HG03045 (cell line): Measurements from ENCODE around the gene ADAM10.
"Not testable (repeated sequence)": the region's sequence is repeated elsewhere in the genome, so short reads cannot be mapped to it uniquely, and the experiment has no call there.

Source experiments
- ATAC-seq: cut with Tn5 transposase; IDR thresholded peaks from one replicate; pipeline ENCODE4 v1.9.1; 2021; ENCODE audit warnings: mild to moderate bottlenecking, moderate library complexity; ENCODE audit not compliant: unreplicated experiment

Gene ADAM10, protein sequence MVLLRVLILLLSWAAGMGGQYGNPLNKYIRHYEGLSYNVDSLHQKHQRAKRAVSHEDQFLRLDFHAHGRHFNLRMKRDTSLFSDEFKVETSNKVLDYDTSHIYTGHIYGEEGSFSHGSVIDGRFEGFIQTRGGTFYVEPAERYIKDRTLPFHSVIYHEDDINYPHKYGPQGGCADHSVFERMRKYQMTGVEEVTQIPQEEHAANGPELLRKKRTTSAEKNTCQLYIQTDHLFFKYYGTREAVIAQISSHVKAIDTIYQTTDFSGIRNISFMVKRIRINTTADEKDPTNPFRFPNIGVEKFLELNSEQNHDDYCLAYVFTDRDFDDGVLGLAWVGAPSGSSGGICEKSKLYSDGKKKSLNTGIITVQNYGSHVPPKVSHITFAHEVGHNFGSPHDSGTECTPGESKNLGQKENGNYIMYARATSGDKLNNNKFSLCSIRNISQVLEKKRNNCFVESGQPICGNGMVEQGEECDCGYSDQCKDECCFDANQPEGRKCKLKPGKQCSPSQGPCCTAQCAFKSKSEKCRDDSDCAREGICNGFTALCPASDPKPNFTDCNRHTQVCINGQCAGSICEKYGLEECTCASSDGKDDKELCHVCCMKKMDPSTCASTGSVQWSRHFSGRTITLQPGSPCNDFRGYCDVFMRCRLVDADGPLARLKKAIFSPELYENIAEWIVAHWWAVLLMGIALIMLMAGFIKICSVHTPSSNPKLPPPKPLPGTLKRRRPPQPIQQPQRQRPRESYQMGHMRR

DNA sequence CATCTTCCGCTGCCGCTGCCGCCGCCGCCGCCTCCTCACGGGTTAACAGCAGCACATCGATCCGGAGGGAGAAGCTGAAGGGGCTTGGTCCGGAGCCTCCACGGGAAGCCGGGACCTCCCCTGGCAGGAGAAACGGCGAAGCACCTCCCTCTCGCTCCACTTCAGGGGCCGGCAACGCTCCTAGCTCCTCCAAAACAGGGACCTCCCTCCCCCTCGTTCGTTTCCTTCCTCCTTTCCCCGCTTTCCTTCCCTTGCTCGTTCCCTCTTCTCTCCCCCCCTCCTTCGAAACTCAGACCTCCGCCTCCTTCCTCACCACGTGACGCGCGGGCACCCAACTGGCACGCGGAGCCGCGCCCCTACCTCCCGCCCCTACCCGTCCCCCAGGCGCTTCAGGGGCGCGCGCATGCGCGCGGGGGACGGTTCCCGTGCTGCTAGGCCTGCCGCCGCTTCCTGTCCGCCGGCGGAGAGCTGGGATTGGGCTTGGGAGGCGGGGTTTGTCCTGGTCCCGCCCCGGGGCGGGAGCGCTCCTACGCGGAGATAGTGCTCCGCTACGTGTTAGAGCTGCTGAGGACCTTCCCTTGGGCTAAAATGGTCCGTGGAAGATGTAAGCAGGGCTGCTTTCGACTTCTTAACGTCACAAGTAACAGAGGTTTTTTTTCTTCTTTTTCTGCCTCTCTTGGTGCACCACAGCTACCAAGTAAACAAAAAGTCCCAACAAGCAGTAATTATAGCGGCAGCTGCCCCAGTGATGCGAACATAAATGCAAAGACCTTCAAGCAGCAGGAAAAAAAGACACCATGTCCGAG lies at the start of gene ADAM10:
ADAM10 (minus strand) TSS at position 176 of the 806 bp plus-strand sequence; CDS start at position 3, 173 bp downstream.
- ATAC-seq: peak; percentile 84

DNA sequence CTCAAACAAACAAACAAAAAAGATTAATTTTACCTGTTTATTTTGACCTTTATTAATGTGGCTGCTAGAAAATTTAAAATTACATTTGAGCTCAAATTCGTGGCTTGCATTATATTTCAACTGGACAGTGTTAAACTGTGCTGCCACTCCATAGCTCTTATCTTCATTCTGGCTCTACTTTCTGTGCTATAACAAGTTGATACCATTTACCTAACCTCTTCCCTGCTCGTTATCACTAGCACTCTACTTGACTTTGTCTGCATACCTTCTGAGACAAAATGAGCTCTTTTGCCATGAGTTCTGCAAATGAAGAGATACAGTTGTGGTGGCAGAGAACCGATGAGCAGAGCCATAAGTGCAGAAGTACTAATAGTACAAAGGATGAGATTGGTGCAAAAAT lies 48.0 kb upstream of the ADAM10 start:
- ATAC-seq: no peak

DNA sequence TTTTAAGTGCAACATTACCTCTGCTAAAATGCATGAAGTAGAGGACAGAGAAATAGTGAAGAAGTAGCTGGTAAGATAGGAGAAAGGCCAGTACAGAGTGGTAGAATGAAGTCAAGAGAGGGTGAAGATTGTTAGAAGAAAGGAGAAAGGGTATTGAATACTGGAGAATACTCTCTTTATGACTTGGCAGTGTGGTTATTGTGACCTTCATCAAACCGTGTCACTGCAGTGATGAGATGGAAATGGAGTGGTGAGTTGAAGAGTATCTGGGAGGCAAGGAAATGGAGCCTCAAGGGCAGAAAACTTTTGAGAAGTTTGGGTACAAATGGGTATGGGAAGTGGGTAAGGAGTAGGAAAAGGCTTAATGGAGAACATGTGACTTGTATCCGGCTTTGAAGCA lies 46.3 kb upstream of the ADAM10 start:
- no peak for ATAC-seq

DNA sequence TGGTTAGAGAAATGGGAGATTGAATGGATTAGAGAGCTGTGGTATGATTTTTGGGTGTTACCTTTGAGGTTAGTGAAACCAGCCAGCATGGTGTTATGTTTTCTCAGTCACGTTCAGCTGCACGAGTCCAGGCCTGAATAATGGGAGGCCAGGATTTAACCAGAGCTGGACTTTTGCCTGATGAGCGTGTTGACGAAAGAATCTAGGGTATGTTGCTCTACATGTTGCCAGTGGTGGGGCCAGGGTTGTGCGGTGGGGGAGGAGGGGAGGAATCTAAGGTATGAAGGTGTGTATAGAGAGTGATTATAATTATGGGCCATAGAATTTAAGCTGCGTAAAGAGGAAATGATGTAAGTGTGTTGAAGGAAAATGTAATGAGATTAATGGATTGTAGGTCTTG lies 44.4 kb upstream of the ADAM10 start:
- no peak for ATAC-seq

DNA sequence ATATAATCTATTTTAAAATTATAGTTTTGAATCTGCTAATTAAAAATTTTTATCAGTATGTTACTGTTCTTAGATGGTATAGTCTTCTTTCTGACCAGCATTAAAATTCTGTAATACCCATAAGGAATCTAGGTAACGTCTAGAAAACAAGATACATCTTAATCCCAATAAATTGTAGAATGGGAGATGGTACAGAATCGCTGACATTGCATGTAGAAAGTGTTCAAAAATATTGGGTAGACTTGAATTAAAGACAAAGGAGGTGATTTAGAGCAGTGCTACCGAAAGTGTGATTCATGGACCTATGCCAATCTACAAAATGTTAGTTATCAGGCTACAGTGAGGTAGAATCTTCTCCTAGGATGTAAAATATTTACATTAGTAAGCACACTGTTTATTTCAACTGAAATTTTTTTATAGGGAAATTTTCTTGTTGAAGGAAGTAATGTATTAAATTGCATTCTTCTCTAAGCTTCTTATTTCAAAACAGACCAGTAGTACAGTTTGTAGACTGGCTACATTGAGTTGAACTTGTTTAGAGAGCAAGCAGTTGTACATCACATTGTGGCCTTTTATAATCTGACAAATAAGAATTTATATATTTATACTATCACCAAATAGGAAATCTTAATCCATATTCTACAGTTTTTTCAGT lies 38.7 kb upstream of the ADAM10 start:
- no peak for ATAC-seq

DNA sequence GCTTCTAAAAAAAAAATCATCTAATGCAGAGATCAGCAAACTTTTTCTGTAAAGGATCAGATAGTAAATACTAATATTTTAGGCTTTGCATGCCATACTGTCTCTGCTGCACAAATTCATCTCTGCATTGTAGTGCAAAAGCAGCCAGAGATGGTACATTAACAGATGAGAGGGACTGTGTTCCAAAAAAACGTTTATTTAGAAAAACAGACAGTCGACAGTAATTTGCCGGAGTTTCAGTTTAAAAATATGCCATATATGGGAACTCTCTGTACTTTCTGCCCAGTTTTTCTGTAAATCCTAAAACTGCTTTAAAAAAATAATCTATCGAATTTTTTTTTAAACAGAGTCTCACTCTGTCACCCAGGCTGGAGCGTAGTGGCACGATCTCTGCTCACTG lies 35.8 kb upstream of the ADAM10 start:
- ATAC-seq: no peak

DNA sequence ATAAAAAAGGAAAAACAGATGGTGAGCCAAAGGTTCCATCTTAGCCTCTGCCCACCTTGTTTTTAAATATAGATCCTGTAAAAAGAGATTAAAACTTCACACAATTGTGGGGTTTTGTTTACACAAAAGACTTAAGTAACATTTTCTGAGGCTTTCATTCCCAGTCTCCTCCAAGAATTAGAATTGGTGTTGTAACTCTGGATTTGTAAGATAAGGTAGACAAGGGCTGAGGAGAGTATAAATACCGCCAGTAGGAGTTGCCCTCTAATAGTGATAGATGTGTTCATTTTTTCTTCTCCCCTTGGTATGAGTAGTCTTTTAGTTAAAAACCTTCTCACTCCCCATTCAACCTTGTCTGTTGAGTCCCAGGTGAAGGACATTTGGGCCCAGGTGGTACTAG lies 30.0 kb upstream of the ADAM10 start:
- no peak for ATAC-seq

DNA sequence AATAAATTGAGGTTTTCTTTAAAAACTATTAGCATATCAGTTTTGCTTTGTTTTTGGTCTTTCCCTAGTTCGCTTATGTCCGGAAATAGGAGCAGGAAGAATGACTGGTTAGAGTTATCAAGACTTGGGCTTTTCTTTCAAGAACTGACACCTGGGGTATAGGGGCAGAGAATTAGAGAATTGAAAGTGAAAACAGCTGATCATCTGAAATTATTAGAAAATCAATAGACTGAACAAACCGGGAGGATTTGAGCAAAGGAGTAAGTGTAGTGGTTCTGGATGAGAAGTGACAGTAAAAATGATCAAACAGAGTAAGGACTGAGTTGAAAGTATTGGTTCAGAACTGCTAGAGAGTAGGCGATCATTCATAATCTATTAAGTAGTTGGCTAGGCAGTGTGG lies 27.6 kb upstream of the ADAM10 start:
- peak; percentile 55 for ATAC-seq

DNA sequence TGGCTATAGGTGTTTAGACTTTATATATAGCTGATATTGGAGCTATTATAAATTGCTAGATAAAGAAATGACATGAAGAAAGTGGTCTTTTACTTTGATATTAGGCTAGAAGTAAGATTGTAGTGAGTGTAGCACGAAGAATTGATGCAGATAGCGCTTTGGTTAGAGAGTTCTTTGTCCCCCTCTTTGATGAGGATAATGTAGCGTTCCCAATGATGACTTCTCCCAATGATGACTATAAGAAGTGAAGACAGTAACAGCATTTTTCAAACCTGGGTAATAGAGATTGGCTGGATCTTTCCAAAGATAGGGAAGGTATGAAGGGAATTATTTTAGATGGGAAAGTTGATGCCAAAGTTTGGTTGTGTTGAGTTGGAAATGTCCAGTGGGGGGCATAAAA lies 25.9 kb upstream of the ADAM10 start:
- no peak for ATAC-seq

DNA sequence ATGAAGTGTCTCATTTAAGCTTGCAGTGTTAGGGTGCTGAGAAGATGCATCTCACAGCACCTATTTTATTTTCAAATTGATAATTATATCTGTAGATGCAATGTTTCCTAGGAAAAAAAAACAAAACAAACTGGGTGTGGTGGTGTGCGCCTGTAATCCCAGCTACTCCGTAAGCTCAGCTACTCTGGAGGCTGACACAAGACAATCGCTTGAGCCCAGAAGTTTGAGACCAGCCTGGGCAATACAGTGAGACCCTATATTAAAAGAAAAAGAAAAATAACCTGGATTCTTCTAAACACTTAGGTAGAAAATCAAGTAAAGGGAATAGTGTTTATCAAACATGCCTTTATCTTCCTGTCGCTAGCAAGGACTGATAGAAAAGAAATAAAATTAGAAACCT lies 23.5 kb upstream of the ADAM10 start:
- no peak for ATAC-seq

DNA sequence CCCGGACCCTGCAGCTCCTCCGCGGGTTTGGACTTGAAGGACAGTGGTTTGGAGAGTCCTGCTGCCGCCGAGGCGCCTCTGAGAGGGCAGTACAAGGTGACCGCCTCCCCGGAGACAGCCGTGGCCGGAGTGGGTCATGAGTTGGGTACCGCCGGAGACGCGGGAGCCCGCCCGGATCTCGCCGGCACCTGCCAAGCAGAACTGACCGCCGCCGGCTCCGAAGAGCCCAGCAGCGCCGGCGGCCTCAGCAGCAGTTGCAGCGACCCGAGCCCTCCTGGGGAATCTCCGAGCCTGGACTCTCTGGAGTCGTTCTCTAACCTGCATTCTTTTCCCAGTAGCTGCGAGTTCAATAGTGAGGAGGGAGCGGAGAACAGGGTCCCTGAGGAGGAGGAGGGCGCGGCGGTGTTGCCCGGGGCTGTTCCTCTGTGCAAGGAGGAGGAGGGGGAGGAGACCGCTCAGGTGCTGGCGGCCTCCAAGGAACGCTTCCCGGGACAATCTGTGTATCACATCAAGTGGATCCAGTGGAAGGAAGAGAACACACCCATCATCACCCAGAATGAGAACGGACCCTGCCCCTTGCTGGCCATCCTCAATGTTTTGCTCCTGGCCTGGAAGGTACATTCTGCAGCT lies 22.2 kb upstream of the ADAM10 start:
- peak; percentile 11 for ATAC-seq

DNA sequence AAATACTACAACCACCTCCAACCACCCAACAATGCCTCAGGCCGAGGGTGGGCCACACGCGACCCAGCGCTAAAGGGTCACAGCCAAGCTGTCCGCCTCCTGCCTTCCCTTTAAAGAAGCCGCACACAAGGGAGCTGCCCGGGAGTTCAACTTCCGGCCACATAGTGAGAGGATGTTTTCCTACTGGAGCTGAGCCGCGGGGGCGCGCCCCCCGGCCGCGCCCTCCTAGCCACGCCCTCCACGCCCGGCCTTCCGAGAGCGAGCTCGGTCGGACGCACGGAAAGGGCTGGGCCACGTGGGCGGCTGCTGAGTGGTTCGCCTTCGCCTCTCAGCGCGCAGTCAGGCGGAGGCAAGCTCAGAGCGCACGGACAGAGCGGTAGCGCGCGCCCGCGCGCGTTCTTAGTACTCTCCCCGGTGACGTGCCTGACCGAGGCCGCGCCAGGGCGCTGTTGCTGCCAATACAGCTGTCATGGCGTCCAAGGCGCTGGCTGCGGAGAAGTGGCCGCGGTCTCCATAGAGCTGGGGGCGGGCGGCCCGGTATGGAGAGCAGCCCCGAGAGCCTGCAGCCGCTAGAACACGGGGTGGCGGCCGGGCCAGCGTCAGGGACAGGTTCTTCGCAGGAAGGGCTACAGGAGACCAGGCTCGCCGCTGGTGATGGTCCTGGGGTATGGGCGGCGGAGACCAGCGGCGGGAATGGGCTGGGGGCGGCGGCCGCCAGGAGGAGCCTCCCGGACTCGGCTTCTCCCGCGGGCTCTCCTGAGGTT lies 21.5 kb upstream of the ADAM10 start, which contains the start of gene MINDY2:
MINDY2 (plus strand) TSS at position 446 of the 764 bp plus-strand sequence; CDS start at position 540, 94 bp downstream.
- peak; percentile 97 for ATAC-seq

DNA sequence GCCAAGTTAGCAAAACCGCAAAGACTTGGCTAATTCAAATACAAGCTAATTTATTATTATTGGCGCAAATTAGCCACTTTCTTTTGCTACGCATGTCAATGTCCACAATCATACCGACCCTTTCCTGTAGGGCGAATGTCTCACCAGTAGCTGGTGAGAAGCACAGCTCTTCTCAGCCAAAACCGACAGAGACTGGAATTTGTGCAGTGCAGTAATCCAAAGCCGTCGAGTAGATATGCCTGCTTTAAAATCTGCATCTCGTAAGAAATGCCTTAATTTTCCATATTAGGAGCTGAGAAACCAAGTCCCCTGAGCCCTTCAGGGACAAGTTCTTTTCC lies 21.0 kb upstream of the ADAM10 start:
- ATAC-seq: peak; percentile 7

DNA sequence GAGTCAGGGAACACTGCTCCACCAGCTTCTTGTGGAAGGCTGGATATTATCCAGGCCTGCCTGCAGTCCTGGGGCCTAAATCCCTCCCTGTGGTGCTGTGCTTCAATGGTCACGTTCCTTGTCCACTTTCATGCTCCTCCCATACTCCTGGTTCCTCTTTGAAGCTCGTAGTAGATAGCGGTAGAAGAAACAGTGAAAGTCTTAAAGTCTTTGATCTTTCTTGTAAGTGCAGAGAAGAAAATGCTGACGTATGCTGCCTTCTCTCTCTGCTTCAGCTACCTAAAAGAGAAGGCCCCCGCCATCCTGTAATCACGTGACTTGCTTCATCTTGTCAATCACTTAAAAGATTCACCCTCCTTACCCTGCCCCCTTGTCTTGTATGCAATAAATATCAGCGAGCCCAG lies 19.1 kb upstream of the ADAM10 start:
- ATAC-seq: not testable (repeated sequence)

DNA sequence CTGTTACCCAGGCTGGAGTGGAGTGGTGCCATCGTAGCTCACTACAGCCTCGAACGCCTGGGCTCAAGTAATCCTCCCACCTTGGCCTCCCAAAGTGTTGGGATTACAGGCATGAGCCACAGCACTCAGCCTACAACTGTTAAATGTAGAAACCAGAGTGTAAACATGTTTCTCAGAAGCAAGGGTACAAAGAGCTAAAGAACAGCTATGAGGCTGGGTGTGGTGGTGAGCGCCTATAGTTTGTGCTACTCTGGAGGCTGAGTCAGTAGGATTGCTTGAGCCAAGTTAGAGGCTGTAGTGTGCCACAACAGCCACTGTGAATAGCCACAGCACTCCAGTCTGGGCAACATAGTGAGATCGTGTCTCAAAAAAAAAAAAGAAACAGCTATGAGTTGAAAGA lies 16.8 kb upstream of the ADAM10 start:
- no peak for ATAC-seq

DNA sequence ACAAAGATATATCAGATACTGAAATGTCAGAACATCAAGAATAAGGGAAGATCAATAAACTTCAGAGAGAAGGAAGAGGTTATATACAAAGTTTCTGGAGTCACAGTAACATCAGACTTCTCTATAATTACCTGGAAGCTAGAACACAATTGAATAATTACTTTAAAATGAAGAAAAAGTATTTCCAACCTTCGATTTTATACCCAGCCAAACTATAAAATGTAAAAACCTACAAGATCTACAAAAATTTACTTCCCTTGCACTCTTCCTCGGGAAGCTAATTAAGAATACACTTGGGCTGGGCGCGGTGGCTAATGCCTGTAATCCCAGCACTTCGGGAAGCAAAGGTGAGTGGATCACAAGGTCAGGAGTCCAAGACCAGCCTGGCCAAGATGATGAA lies 15.0 kb upstream of the ADAM10 start:
- no peak for ATAC-seq

DNA sequence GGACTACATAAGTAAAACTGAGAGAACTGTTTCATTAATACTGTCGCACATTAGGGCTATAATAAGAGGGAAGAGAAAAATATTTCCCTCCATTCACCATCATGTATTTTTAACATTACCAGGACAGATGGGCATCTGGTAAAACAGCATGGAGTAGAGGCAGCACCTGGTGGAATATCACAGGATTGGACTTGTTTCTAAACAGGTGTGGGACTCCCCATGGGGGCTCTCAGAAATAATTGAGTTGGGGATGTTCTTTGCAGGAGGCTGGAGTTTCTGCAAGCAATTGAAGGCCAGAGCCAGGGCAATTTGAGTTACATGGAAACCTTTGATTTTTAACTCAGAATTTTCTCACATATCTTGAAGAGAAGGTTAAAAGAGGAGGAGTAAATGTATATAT lies 13.2 kb upstream of the ADAM10 start:
- no peak for ATAC-seq

DNA sequence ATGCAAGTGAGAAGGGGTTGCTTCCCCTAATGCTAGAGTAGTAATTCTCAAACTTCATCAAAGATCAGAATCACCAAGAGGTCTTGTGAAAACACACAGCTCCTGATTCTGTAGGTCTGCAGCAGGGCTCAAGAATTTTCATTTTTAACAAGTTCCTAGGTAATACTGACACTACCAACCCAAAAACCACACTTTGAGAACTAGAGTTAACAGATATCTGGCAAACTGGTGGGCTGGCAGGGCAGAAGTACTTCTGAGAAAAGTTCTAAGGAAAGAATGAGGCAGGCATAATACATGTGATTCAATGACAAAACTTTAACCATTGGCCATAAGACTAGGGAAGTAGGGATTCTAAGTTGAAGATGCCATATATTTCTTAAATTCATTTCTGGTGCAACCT lies 12.8 kb upstream of the ADAM10 start:
- no peak for ATAC-seq

DNA sequence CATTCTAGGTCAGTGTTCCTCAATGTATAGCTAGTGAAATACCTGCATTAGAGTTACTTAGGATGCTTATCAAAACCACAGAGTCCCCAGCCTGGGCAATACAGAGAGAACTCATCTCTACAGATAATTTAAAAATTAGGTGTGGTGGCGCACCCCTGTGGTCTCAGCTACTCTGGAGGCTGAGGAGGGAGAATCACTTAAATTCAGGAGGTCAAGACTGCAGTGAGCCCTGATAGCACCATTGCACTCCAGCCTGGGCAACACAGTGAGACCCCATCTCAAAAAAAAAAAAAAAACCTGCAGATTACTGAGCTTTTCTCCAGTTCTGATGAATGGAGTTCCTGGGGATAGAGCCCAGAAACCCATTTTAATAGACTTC lies 11.5 kb upstream of the ADAM10 start:
- ATAC-seq: no peak
